Activated T-cell treated with anti-CD3 and anti-CD28 coated beads, Interleukin-2, amount 50 U/mL, for 4 hours (primary cell): ENCODE data around the gene TOGARAM2. TPM values are rescaled to one million over a fixed set of nuclear protein-coding genes. Genes with fewer than 3 reads are reported as not detected.
"Not testable (repeated sequence)": the region's sequence is repeated elsewhere in the genome, so short reads cannot be mapped to it uniquely, and the experiment has no call there.

Experiments
- ATAC-seq, 2 donors: fragments of 200-7000 bp; cut with Tn5 transposase; one replicate each; pipeline ENCODE4 v1.10.0; 2021
- DNase-seq: peaks from one replicate; pipeline ENCODE4 v3.0.0-alpha.2; 2020
- H3K27me3 Mint-ChIP-seq: one replicate; pipeline ENCODE4 v1.8.0; 2021; ENCODE audit warnings: low read depth, mixed read lengths
- H3K36me3 Mint-ChIP-seq: one replicate; pipeline ENCODE4 v1.8.0; 2022; ENCODE audit warnings: mixed read lengths; ENCODE audit not compliant: insufficient read depth
- H3K4me1 Mint-ChIP-seq: one replicate; pipeline ENCODE4 v1.8.0; 2021; ENCODE audit warnings: low read depth, mixed read lengths
- H3K4me3 Mint-ChIP-seq: one replicate; pipeline ENCODE4 v1.8.0; 2021; ENCODE audit warnings: mild to moderate bottlenecking, moderate library complexity, mixed read lengths
- H3K9me3 Mint-ChIP-seq: one replicate; pipeline ENCODE4 v1.8.0; 2021; ENCODE audit warnings: mixed read lengths
- total RNA-seq, 3 donors: library from RNA; stranded (reverse); gene quantifications; one replicate each; pipeline ENCODE4 v1.2.1, GENCODE V29; 2021

TOGARAM2 gene
- total RNA-seq, 3 donors from 2014 or later, result 2.3 to 7.6 (median 5.1) TPM

DNA sequence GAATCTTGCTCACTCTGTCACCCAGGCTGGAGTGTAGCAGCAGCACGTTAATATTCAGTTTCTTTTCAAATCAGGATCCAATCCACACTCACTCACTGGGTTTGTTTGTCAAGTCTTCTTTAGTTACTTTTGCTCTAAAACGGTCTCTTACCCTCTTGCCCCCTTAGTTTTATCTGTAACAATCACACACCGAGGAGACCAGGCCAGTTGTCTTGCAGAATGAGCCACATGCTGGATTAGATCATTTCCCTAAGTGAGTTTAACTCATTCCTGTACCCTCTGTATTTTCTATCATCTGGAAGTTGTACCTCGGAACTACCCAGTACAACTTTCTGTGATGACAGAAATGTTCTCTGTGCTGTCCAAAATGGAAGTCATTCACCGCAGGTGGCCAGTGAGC, 20.7 kb upstream of the TOGARAM2 start:
- ATAC-seq (no peak), DNase-seq (no peak)
- no peaks in the 10 kb centered on the region for H3K36me3 Mint-ChIP-seq
- H3K4me1 Mint-ChIP-seq, result peaks cover 12% of the 10 kb centered on the region
- peaks cover 2% of the 10 kb centered on the region for H3K27me3 Mint-ChIP-seq
- H3K9me3 Mint-ChIP-seq, result no peaks in the 10 kb centered on the region
- no peak overlapping the region for H3K4me3 Mint-ChIP-seq

- Mint-ChIP-seq H3K27me3 (peaks cover 2% of the 10 kb centered on the region), H3K4me1 (peaks cover 3% of the 10 kb centered on the region), H3K4me3 (no peak overlapping the region), H3K9me3 (no peaks in the 10 kb centered on the region), H3K36me3 (no peaks in the 10 kb centered on the region)
- DNase-seq, result no peak
- no peak for ATAC-seq
These were observed 18.6 kb upstream of the TOGARAM2 start for GRCh38 chr2:28962505-28962904.

- Mint-ChIP-seq H3K4me1 (peaks cover 7% of the 10 kb centered on the region), H3K27me3 (no peaks in the 10 kb centered on the region), H3K9me3 (no peaks in the 10 kb centered on the region), H3K36me3 (no peaks in the 10 kb centered on the region), H3K4me3 (no peak overlapping the region)
- ATAC-seq (no peak), DNase-seq (no peak)
These were observed 10.5 kb upstream of the TOGARAM2 start for GRCh38 chr2:28970464-28971160.

DNA sequence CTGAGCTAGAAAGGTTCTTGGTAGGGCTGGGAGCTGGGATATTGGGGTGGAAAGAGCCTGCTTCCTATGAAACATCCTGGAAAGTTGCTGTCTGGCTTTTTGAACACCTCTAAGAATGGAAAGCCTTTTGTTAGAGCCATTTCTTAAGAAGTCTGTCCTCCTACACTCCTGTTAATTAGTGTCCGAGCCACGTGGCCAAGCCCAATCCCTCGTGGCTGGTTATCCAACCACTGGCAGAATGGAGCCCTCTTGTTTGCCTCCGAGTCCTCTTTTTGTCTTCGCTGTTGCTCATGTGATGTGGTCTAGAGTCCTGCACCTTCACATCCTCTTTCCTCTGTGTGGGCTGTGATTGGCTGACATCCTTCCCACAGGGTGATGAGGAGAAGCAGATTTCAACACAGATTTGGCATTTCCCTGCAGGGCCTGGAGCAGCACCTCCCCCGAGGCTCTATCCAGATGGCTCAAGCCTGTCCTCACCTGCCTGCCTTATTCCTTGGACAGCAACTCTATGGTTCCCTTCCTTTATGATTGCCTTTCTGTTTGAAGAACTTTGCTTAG, 8.2 kb upstream of the TOGARAM2 start:
- peak; percentile 23 to 32 for ATAC-seq
- no peak for DNase-seq
- Mint-ChIP-seq H3K4me1 (peaks cover 7% of the 10 kb centered on the region), H3K9me3 (no peaks in the 10 kb centered on the region), H3K4me3 (no peak overlapping the region), H3K27me3 (no peaks in the 10 kb centered on the region), H3K36me3 (no peaks in the 10 kb centered on the region)

DNA sequence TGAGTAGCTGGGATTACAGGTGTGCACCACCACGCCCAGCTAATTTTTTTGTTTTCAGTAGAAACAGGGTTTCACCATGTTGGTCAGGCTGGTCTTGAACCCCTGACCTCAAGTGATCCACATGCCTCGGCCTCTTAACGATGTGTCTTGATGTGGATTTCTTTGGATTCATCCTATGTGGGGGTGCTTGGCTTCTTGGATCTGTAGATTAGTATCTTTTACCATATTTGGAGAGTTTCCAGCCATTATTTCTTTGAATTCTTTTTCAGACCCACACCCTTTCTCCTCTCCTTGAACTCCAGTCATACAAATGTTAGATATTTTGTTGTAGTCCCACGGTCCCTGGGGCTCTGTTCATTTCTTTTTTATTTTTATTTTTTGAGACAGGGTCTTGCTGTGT, 6.8 kb upstream of the TOGARAM2 start:
- no peaks in the 10 kb centered on the region for H3K9me3 Mint-ChIP-seq
- H3K27me3 Mint-ChIP-seq, result no peaks in the 10 kb centered on the region
- ATAC-seq, result no peak
- no peaks in the 10 kb centered on the region for H3K36me3 Mint-ChIP-seq
- H3K4me3 Mint-ChIP-seq, result no peak overlapping the region
- no peak for DNase-seq
- H3K4me1 Mint-ChIP-seq, result peaks cover 7% of the 10 kb centered on the region

GRCh38 chr2:28975671-28976070, 5.4 kb upstream of the TOGARAM2 start:
- Mint-ChIP-seq H3K4me1 (peaks cover 7% of the 10 kb centered on the region), H3K4me3 (no peak overlapping the region), H3K27me3 (no peaks in the 10 kb centered on the region), H3K36me3 (no peaks in the 10 kb centered on the region), H3K9me3 (no peaks in the 10 kb centered on the region)
- ATAC-seq, result no peak
- no peak for DNase-seq

DNA sequence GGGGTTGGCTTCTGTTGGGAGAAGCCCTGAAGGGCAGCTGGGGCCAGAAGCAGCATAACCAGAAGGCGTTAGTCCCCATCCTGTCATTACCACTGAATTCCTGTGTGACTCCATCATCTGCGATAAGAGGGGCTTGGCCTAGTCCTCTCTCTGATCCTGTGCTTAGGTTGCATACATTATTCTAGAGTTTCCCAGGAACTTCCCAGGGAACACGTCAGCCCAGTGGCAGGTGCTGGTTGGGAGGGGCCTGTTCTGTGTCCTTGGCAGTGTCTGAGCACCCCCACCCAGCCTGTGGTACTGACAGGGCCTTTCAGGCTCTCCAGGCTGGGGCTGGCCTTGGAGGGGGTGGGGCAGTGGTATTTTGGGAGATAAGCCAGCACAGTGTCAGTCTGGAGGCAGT, 4.5 kb upstream of the TOGARAM2 start:
- no peaks in the 10 kb centered on the region for H3K9me3 Mint-ChIP-seq
- ATAC-seq, result no peak

DNA sequence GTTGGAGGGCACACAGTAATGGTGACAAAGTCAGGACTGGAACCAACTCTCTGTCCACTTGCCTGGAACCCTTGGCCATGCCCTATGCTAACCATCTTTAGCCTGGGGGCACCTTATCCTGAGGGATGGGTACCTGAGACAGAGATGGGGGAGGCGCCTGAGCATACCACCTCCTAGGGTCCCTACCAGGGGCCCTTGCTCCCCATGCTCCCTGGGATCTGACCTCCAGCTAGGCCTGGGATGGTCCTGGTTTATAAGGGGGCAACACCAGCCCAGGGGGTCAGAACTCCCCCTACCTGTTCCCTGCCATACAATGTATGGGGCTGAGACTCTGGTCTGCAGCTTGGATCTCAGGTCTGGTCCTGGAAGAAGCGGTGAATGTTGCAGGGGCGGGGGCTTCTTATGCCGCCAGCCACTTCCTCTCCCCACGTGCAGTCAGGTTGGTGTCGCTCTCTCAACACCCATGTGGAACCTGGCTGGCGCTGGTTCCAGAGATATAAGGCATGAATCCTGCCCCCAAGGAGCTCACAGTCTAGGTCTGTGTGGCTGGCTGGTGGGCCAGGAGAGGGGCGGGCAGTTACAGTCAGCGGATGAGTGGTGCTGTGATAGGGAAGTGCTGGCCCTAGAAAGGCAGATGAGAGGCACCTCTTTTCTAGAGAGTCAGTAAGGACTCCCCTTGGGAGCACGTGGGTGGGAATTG, 3.8 kb upstream of the TOGARAM2 start:
- Mint-ChIP-seq H3K36me3 (no peaks in the 10 kb centered on the region), H3K4me1 (peaks cover 7% of the 10 kb centered on the region), H3K27me3 (no peaks in the 10 kb centered on the region), H3K4me3 (no peak overlapping the region), H3K9me3 (no peaks in the 10 kb centered on the region)
- ATAC-seq (no peak), DNase-seq (no peak)

More for the DNA sequence above, 4.5 kb upstream of the TOGARAM2 start:
- Mint-ChIP-seq H3K27me3 (no peaks in the 10 kb centered on the region), H3K36me3 (no peaks in the 10 kb centered on the region), H3K4me1 (peaks cover 7% of the 10 kb centered on the region), H3K4me3 (no peak overlapping the region)
- DNase-seq, result no peak

GRCh38 chr2:28978001-28978400, 3.1 kb upstream of the TOGARAM2 start:
- not testable (repeated sequence) for H3K27me3 Mint-ChIP-seq, H3K36me3 Mint-ChIP-seq, H3K9me3 Mint-ChIP-seq, ATAC-seq, DNase-seq, H3K4me1 Mint-ChIP-seq, H3K4me3 Mint-ChIP-seq

DNA sequence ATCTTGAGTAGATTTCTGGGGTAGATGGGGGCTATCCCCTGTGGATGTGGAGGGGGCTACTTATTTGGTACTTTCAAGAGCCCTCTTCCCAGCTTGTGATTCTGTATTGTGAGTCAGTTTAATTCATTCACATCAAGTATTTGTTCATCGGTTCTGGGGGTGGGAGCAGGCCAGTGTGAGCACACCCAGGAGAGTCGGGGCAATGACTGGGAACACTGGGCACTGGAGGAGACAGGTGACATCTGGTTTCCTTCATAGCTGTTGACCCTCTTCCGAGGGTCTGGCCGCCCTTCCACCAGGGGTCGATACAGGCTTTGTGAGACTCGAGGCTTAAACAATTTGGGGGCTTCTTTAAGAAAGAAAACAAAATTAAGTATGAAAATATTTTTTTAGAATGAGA, 2.5 kb upstream of the TOGARAM2 start:
- Mint-ChIP-seq H3K4me3 (no peak overlapping the region), H3K27me3 (no peaks in the 10 kb centered on the region), H3K36me3 (no peaks in the 10 kb centered on the region), H3K4me1 (no peaks in the 10 kb centered on the region), H3K9me3 (no peaks in the 10 kb centered on the region)
- ATAC-seq (no peak), DNase-seq (no peak)

DNA sequence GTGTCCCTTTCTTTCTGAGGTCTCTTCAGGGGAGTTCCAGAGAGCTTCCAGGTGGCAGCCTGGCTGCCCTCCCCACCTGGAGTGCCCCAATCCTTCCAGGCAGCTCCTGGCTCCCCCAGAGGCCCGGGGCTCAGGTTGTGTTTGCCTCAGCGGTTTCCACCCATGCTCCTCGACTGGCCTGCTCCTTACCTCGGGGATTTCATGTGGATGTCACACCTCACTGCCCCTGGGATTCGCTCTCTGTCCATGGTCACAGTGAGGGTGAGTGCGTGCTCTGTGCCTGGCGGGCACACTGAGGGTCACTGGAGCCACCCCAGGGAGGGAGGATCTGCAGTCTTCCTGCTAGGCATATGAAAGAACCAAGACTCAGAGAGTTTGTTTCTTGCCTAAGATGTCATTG, 2.1 kb upstream of the TOGARAM2 start:
- no peaks in the 10 kb centered on the region for H3K4me1 Mint-ChIP-seq
- no peaks in the 10 kb centered on the region for H3K9me3 Mint-ChIP-seq
- no peak overlapping the region for H3K4me3 Mint-ChIP-seq

GRCh38 chr2:28979576-28980366, 1.3 kb upstream of the TOGARAM2 start:
- no peaks in the 10 kb centered on the region for H3K9me3 Mint-ChIP-seq
- H3K4me3 Mint-ChIP-seq, result no peak overlapping the region
- DNase-seq (no peak), ATAC-seq (no peak)
- no peaks in the 10 kb centered on the region for H3K27me3 Mint-ChIP-seq
- H3K36me3 Mint-ChIP-seq, result no peaks in the 10 kb centered on the region
- H3K4me1 Mint-ChIP-seq, result no peaks in the 10 kb centered on the region

More for the DNA sequence above, 2.1 kb upstream of the TOGARAM2 start:
- DNase-seq (no peak), ATAC-seq (no peak)
- Mint-ChIP-seq H3K27me3 (no peaks in the 10 kb centered on the region), H3K36me3 (no peaks in the 10 kb centered on the region)

DNA sequence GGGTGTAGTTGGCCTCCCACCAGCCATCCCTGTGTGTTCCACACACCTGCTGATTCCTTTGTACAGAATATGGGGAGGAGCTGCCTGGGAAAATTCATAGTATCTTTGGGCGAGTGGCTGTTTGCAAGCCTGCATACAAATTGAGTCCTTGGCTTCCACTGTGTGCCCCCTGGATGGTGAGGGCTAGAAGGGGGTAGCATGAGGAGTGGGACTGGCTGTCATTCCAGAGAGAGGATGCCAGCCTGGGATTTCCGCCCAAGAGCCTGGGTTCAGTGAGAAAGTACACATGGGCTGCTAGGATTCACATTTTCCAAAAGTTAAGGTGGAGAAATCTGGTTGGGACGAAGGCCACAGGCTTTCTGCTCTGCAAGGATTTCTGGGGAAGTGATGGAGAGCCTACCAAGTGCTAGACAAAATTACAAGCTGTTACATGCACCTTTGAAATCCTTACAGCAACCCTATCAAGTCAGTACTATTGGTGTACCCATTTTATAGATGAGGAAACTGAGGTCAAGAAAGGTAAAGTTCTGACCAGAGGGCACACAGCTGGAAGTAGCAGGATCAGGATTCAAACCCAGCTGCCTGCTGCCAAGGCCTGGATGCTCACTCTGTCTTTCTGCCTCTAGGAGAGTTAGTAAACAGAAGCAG, 606 bp upstream of the TOGARAM2 start:
- no peaks in the 10 kb centered on the region for H3K9me3 Mint-ChIP-seq
- H3K36me3 Mint-ChIP-seq, result no peaks in the 10 kb centered on the region
- DNase-seq, result no peak
- ATAC-seq, result no peak
- no peaks in the 10 kb centered on the region for H3K27me3 Mint-ChIP-seq
- no peaks in the 10 kb centered on the region for H3K4me1 Mint-ChIP-seq
- no peak overlapping the region for H3K4me3 Mint-ChIP-seq
